ENCODE data around the gene MTFMT. TPM values are rescaled to one million over a fixed set of nuclear protein-coding genes. Genes with fewer than 3 reads are reported as not detected.

Gene MTFMT
- total RNA-seq, 1 experiment from 2014 or later: 30.4 TPM

- no peak overlapping the region for H3K4me3 ChIP-seq (replicated peaks in 1 of 2; ENCODE audit: low read depth in 1 of 2, low read length in 2 of 2)
- TF ChIP-seq EZH2phosphoT487 (IDR thresholded peaks at IDR 0.05; ENCODE audit: borderline replicate concordance): no peak
- TF ChIP-seq POLR2AphosphoS5 (IDR thresholded peaks at IDR 0.05; ENCODE audit: low read depth, low read length): no peak
- no peak for TF ChIP-seq CEBPB (IDR thresholded peaks at IDR 0.05; ENCODE audit: low read depth)
- no peak for TF ChIP-seq TCF7L2 (IDR thresholded peaks at IDR 0.05; ENCODE audit: borderline replicate concordance, extremely low read depth, insufficient read depth, insufficient read length)
- TF ChIP-seq REST (IDR thresholded peaks at IDR 0.05; ENCODE audit: low read depth): no peak
- no peak for TF ChIP-seq JUND (IDR thresholded peaks at IDR 0.05)
- no peak for TF ChIP-seq RAD21 (IDR thresholded peaks at IDR 0.05; ENCODE audit: low read depth)
- TF ChIP-seq ELF1 (IDR thresholded peaks at IDR 0.05; ENCODE audit: borderline replicate concordance, low read depth): no peak
- no peak for TF ChIP-seq MAX (IDR thresholded peaks at IDR 0.05)
- TF ChIP-seq, protein P1, sequence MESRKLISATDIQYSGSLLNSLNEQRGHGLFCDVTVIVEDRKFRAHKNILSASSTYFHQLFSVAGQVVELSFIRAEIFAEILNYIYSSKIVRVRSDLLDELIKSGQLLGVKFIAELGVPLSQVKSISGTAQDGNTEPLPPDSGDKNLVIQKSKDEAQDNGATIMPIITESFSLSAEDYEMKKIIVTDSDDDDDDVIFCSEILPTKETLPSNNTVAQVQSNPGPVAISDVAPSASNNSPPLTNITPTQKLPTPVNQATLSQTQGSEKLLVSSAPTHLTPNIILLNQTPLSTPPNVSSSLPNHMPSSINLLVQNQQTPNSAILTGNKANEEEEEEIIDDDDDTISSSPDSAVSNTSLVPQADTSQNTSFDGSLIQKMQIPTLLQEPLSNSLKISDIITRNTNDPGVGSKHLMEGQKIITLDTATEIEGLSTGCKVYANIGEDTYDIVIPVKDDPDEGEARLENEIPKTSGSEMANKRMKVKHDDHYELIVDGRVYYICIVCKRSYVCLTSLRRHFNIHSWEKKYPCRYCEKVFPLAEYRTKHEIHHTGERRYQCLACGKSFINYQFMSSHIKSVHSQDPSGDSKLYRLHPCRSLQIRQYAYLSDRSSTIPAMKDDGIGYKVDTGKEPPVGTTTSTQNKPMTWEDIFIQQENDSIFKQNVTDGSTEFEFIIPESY (IDR thresholded peaks at IDR 0.05; ENCODE audit: extremely low read depth, insufficient replicate concordance, low read length): no peak
- no peak for TF ChIP-seq SP1 (IDR thresholded peaks at IDR 0.05; ENCODE audit: low read depth)
- TF ChIP-seq POLR2A (IDR thresholded peaks at IDR 0.05; ENCODE audit: borderline replicate concordance, extremely low read depth, insufficient read depth, insufficient read length): no peak
- no peak for TF ChIP-seq ZNF274 (IDR thresholded peaks at IDR 0.05; ENCODE audit: low read depth, low read length)
- TF ChIP-seq ATF3 (IDR thresholded peaks at IDR 0.05): no peak
- no peak for TF ChIP-seq EGR1 (IDR thresholded peaks at IDR 0.05; ENCODE audit: low read depth)
- no peak for TF ChIP-seq SRF (IDR thresholded peaks at IDR 0.05; ENCODE audit: low read depth)
- TF ChIP-seq CBX3 (IDR thresholded peaks at IDR 0.05; ENCODE audit: low read depth): no peak
- no peak for TF ChIP-seq SIN3A (IDR thresholded peaks at IDR 0.05; ENCODE audit: low read depth)
- TF ChIP-seq EZH2 (IDR thresholded peaks at IDR 0.05): no peak
- no peak for TF ChIP-seq CTCF (IDR thresholded peaks at IDR 0.05 in 2 of 3, conservative IDR thresholded peaks at IDR 0.05 in 1 of 3; ENCODE audit: borderline replicate concordance in 1 of 3, insufficient read depth in 1 of 3, low read depth in 2 of 3, low read length in 2 of 3)
- DNase-seq (ENCODE audit: low read depth, low spot score) (no peak), ATAC-seq (no peak)
- no peaks in the 10 kb centered on the region for H3K36me3 ChIP-seq (ENCODE audit: control insufficient read depth in 1 of 2, insufficient read depth in 2 of 2, low read length in 2 of 2)
- no peaks in the 10 kb centered on the region for H3K9me2 ChIP-seq (ENCODE audit: insufficient read depth)
- H3K9me3 ChIP-seq (ENCODE audit: control insufficient read depth in 1 of 2, insufficient read depth in 1 of 2, low read depth in 1 of 2, low read length in 2 of 2): no peaks in the 10 kb centered on the region
- H3K4me1 ChIP-seq (ENCODE audit: control insufficient read depth in 1 of 2, insufficient read depth in 2 of 2, low read length in 2 of 2): no peaks in the 10 kb centered on the region
- H3K27ac ChIP-seq (ENCODE audit: low read depth, low read length): no peak overlapping the region
- RAD21 ChIA-PET (ENCODE audit: low non-redundant PET in 1 of 2, low total read pairs in 2 of 2, uncharacterized antibody in 2 of 2, unreplicated experiment in 2 of 2): no interaction called here
- POLR2A ChIA-PET: no interaction called here
- H4K20me1 ChIP-seq (ENCODE audit: insufficient read depth): no peaks in the 10 kb centered on the region
- no peaks in the 10 kb centered on the region for H3K79me2 ChIP-seq (ENCODE audit: insufficient read depth, low read length)
- no peak overlapping the region for H3K4me2 ChIP-seq (ENCODE audit: low read length)
- no peaks in the 10 kb centered on the region for H3K27me3 ChIP-seq (ENCODE audit: insufficient read depth, low read length)
- H3K9ac ChIP-seq (ENCODE audit: low read length): no peak overlapping the region
- BruUV-seq (replicated peaks): no TSS peak
- H2AFZ ChIP-seq (ENCODE audit: low read depth, low read length, poor library complexity, severe bottlenecking): no peak overlapping the region
- intact Hi-C loops (cut with micrococcal nuclease): no loop called here
- CTCF ChIA-PET: interaction anchor here (0.8 kb wide), 1 partner anchor 15 kb away, joined by 4 read pairs; no protein-coding TSS in a partner anchor
These were observed 39.7 kb upstream of the MTFMT start for GRCh38 chr15:65069179-65069578.

Measured in HCT116 (cell line).